Head of caudate nucleus (tissue), 42 donors: ENCODE data around the gene BRAT1.

Source experiments
- DNase-seq, 42 donors: peaks; one replicate each; pipeline versions ENCODE4 v3.0.0 to v3.0.0-alpha.2; 2020 to 2021; ENCODE audit warnings: mixed read lengths in 7 of 42
- intact Hi-C: fragments of 100-400 bp; cut with DNase I; formaldehyde crosslinking; loops from one replicate; pipeline ENCODE4 v1.15.0; 2022

BRAT1 gene

GRCh38 chr7:2508327-2509215 is 46.8 kb downstream of the BRAT1 start:
- intact Hi-C loops = no loop called here
- DNase-seq = no peak

- DNase-seq = no peak
- intact Hi-C loops = no loop called here
Measured at GRCh38 chr7:2507917-2508306, 47.4 kb downstream of the BRAT1 start.

- no peak for DNase-seq
- intact Hi-C loops = no loop called here
Measured at GRCh38 chr7:2507208-2507916, 48.0 kb downstream of the BRAT1 start.

GRCh38 chr7:2505401-2505800 is 49.9 kb downstream of the BRAT1 start:
- no peak for DNase-seq
- intact Hi-C loops = no loop called here

GRCh38 chr7:2504889-2505375 is 50.4 kb downstream of the BRAT1 start:
- intact Hi-C loops = no loop called here
- no peak for DNase-seq

GRCh38 chr7:2504128-2504888 is 51.0 kb downstream of the BRAT1 start:
- intact Hi-C loops = no loop called here

GRCh38 chr7:2503056-2503941 is 52.0 kb downstream of the BRAT1 start:
- intact Hi-C loops = no loop called here
- no peak for DNase-seq

More at GRCh38 chr7:2504128-2504888, 51.0 kb downstream of the BRAT1 start:
- no peak for DNase-seq

GRCh38 chr7:2502647-2502966 is 52.7 kb downstream of the BRAT1 start:
- intact Hi-C loops = no loop called here
- no peak for DNase-seq

GRCh38 chr7:2501947-2502646 is 53.2 kb downstream of the BRAT1 start:
- intact Hi-C loops = no loop called here
- no peak for DNase-seq

- intact Hi-C loops = no loop called here
- no peak for DNase-seq
Measured at GRCh38 chr7:2500701-2501100, 54.6 kb downstream of the BRAT1 start.

- DNase-seq = no peak
- intact Hi-C loops = no loop called here
Measured at GRCh38 chr7:2499719-2500430, 55.4 kb downstream of the BRAT1 start.

GRCh38 chr7:2499181-2499580 is 56.1 kb downstream of the BRAT1 start:
- intact Hi-C loops = no loop called here
- DNase-seq = no peak

- intact Hi-C loops = no loop called here
- DNase-seq = no peak
Measured at GRCh38 chr7:2498708-2499107, 56.6 kb downstream of the BRAT1 start.

- intact Hi-C loops = no loop called here
- DNase-seq = no peak
Measured at GRCh38 chr7:2497500-2498336, 57.6 kb downstream of the BRAT1 start.

GRCh38 chr7:2497065-2497464 is 58.3 kb downstream of the BRAT1 start:
- no peak for DNase-seq
- intact Hi-C loops = no loop called here

GRCh38 chr7:2496375-2496774 is 58.9 kb downstream of the BRAT1 start:
- intact Hi-C loops = no loop called here
- DNase-seq = no peak
